COLO668 (cell line): ENCODE measurements around the gene ME3.

Source experiments
- DNase-seq: peaks from one replicate; lab custom pipeline; 2025; ENCODE audit not compliant: unreplicated experiment; lab: John Stamatoyannopoulos, UW

The ME3 gene

GRCh38 chr11:86519064-86519911, 153.1 kb downstream of the ME3 start:
- DNase-seq = no peak

- no peak for DNase-seq
Measured at GRCh38 chr11:86518211-86518610, 154.2 kb downstream of the ME3 start.

- no peak for DNase-seq
Measured at GRCh38 chr11:86517557-86517956, 154.9 kb downstream of the ME3 start.

- DNase-seq = no peak
Measured at GRCh38 chr11:86515297-86516094, 156.9 kb downstream of the ME3 start.

- DNase-seq = no peak
Measured at GRCh38 chr11:86514453-86514852, 158.0 kb downstream of the ME3 start.

GRCh38 chr11:86513746-86514373, 158.6 kb downstream of the ME3 start:
- DNase-seq = no peak

- no peak for DNase-seq
Measured at GRCh38 chr11:86513138-86513537, 159.3 kb downstream of the ME3 start.

GRCh38 chr11:86511086-86511551, 161.3 kb downstream of the ME3 start:
- no peak for DNase-seq

GRCh38 chr11:86510674-86511073, 161.7 kb downstream of the ME3 start:
- no peak for DNase-seq

- DNase-seq = no peak
Measured at GRCh38 chr11:86510097-86510496, 162.3 kb downstream of the ME3 start.

- no peak for DNase-seq
Measured at GRCh38 chr11:86509588-86509974, 162.8 kb downstream of the ME3 start.

- no peak for DNase-seq
Measured at GRCh38 chr11:86508604-86509587, 163.5 kb downstream of the ME3 start.

- no peak for DNase-seq
Measured at GRCh38 chr11:86507249-86507845, 165.1 kb downstream of the ME3 start.

GRCh38 chr11:86506235-86506634, 166.2 kb downstream of the ME3 start:
- no peak for DNase-seq

GRCh38 chr11:86503131-86503530, 169.3 kb downstream of the ME3 start:
- no peak for DNase-seq

- DNase-seq = no peak
Measured at GRCh38 chr11:86502137-86502642, 170.2 kb downstream of the ME3 start.

GRCh38 chr11:86500500-86501140, 171.8 kb downstream of the ME3 start:
- no peak for DNase-seq

- no peak for DNase-seq
Measured at GRCh38 chr11:86499723-86500129, 172.7 kb downstream of the ME3 start.

GRCh38 chr11:86497836-86498235, 174.6 kb downstream of the ME3 start:
- DNase-seq = no peak
